T-helper 17 cell (primary cell): ENCODE results near the gene PIGT. TPM values are rescaled to one million over a fixed set of nuclear protein-coding genes. Genes with fewer than 3 reads are reported as not detected.

ENCODE experiments used
- ATAC-seq: fragments of 150-1000 bp; cut with Tn5 transposase; 2 replicates; pipeline ENCODE4 v1.10.0; 2021; ENCODE audit warnings: mild to moderate bottlenecking, moderate library complexity
- DNase-seq, 3 donors: peaks; one replicate each; pipeline versions ENCODE4 v3.0.0 to v3.0.0-alpha.2; 2020 to 2021
- H3K9me3 ChIP-seq: one replicate; pipeline ENCODE4 v1.7.0; 2013; ENCODE audit warnings: low read length, mild to moderate bottlenecking; ENCODE audit not compliant: control insufficient read depth, poor library complexity, severe bottlenecking
- H3K27ac Mint-ChIP-seq: one replicate; pipeline ENCODE4 v1.8.0; 2022; ENCODE audit warnings: mild to moderate bottlenecking, moderate library complexity, mixed read lengths
- H3K27me3 Mint-ChIP-seq: one replicate; pipeline ENCODE4 v1.8.0; 2022; ENCODE audit warnings: mixed read lengths
- H3K36me3 Mint-ChIP-seq: one replicate; pipeline ENCODE4 v1.8.0; 2022; ENCODE audit warnings: low read depth, mixed read lengths
- H3K4me1 Mint-ChIP-seq: one replicate; pipeline ENCODE4 v1.8.0; 2022; ENCODE audit warnings: mild to moderate bottlenecking, mixed read lengths
- H3K4me3 Mint-ChIP-seq: one replicate; pipeline ENCODE4 v1.8.0; 2022; ENCODE audit warnings: mild to moderate bottlenecking, moderate library complexity, mixed read lengths
- total RNA-seq, 4 donors: library from RNA in 2 of 4; stranded (reverse) in 2 of 4; gene quantifications; one replicate each; pipeline ENCODE4 v1.2.3 and lab custom pipeline; 2022 to 2026

The PIGT gene
- total RNA-seq, 2 donors from 2014 or later = 115 to 136 TPM

- Mint-ChIP-seq H3K4me3 (peak overlapping the region; percentile 25), H3K36me3 (peaks cover 5% of the 10 kb centered on the region), H3K27ac (peak overlapping the region; percentile 11), H3K4me1 (peaks cover 12% of the 10 kb centered on the region), H3K27me3 (no peaks in the 10 kb centered on the region)
- no peaks in the 10 kb centered on the region for H3K9me3 ChIP-seq
- no peak for ATAC-seq
- DNase-seq = no peak
Observed at GRCh38 chr20:45423700-45424099, 7.8 kb downstream of the PIGT start.

DNA sequence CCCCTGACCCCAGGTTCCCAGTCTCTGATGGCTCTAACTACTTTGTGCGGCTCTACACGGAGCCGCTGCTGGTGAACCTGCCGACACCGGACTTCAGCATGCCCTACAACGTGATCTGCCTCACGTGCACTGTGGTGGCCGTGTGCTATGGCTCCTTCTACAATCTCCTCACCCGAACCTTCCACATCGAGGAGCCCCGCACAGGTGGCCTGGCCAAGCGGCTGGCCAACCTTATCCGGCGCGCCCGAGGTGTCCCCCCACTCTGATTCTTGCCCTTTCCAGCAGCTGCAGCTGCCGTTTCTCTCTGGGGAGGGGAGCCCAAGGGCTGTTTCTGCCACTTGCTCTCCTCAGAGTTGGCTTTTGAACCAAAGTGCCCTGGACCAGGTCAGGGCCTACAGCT lies 9.6 kb downstream of the PIGT start:
- H3K36me3 Mint-ChIP-seq = no peaks in the 10 kb centered on the region
- H3K4me1 Mint-ChIP-seq = peaks cover 4% of the 10 kb centered on the region
- H3K27ac Mint-ChIP-seq = no peak overlapping the region

GRCh38 chr20:45426320-45427016 lies 10.5 kb downstream of the PIGT start:
- no peak for ATAC-seq
- H3K9me3 ChIP-seq = no peaks in the 10 kb centered on the region
- DNase-seq = no peak
- Mint-ChIP-seq H3K36me3 (peaks cover 2% of the 10 kb centered on the region), H3K27me3 (no peaks in the 10 kb centered on the region), H3K27ac (peak overlapping the region; percentile 41), H3K4me1 (peaks cover 4% of the 10 kb centered on the region), H3K4me3 (no peak overlapping the region)

More for the DNA sequence above, 9.6 kb downstream of the PIGT start:
- no peaks in the 10 kb centered on the region for H3K9me3 ChIP-seq
- no peaks in the 10 kb centered on the region for H3K27me3 Mint-ChIP-seq
- ATAC-seq (no peak), DNase-seq (no peak)
- no peak overlapping the region for H3K4me3 Mint-ChIP-seq

- no peak for DNase-seq
- Mint-ChIP-seq H3K4me3 (peak overlapping the region; percentile 33), H3K36me3 (peaks cover 2% of the 10 kb centered on the region), H3K4me1 (peaks cover 4% of the 10 kb centered on the region), H3K27ac (peak overlapping the region; percentile 41), H3K27me3 (no peaks in the 10 kb centered on the region)
- no peak for ATAC-seq
- H3K9me3 ChIP-seq = no peaks in the 10 kb centered on the region
Observed at GRCh38 chr20:45427236-45428149, 11.6 kb downstream of the PIGT start.

GRCh38 chr20:45429618-45430017 lies 13.7 kb downstream of the PIGT start:
- Mint-ChIP-seq H3K36me3 (peaks cover 2% of the 10 kb centered on the region), H3K27me3 (no peaks in the 10 kb centered on the region), H3K4me3 (no peak overlapping the region), H3K27ac (no peak overlapping the region), H3K4me1 (peaks cover 4% of the 10 kb centered on the region)
- no peaks in the 10 kb centered on the region for H3K9me3 ChIP-seq
- ATAC-seq (no peak), DNase-seq (no peak)

DNA sequence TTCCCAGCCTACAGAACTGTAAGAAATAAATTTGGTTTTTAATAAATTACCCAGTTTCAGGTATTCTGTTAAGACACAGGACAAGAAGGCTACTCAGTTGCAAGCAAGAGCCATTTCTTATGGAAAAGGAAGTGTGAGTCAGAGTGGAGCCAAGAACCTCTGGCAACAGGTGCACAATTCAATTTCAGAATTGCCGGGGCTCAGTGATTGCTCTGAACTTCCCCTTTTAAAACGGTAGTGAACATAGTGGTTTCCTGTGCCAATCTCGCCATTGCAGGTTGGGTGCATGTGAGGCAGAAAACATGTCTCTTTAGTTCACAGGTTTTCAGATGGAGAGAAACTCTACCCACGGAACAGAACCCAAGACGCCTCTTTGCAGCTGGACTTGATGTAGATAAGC lies 16.4 kb downstream of the PIGT start:
- Mint-ChIP-seq H3K4me3 (no peak overlapping the region), H3K4me1 (peaks cover 12% of the 10 kb centered on the region), H3K27me3 (no peaks in the 10 kb centered on the region), H3K27ac (no peak overlapping the region), H3K36me3 (peaks cover 2% of the 10 kb centered on the region)
- no peaks in the 10 kb centered on the region for H3K9me3 ChIP-seq
- ATAC-seq (no peak), DNase-seq (no peak)

- Mint-ChIP-seq H3K27me3 (no peaks in the 10 kb centered on the region), H3K27ac (peak overlapping the region; percentile 11), H3K4me1 (peaks cover 8% of the 10 kb centered on the region), H3K36me3 (peaks cover 2% of the 10 kb centered on the region), H3K4me3 (no peak overlapping the region)
- no peak for ATAC-seq
- H3K9me3 ChIP-seq = no peaks in the 10 kb centered on the region
- DNase-seq = no peak
Observed at GRCh38 chr20:45433316-45433715, 17.4 kb downstream of the PIGT start.

GRCh38 chr20:45433976-45434375 lies 18.0 kb downstream of the PIGT start:
- Mint-ChIP-seq H3K4me3 (no peak overlapping the region), H3K36me3 (peaks cover 2% of the 10 kb centered on the region), H3K27me3 (no peaks in the 10 kb centered on the region), H3K4me1 (peaks cover 8% of the 10 kb centered on the region), H3K27ac (no peak overlapping the region)
- no peak for ATAC-seq
- no peaks in the 10 kb centered on the region for H3K9me3 ChIP-seq
- no peak for DNase-seq

DNA sequence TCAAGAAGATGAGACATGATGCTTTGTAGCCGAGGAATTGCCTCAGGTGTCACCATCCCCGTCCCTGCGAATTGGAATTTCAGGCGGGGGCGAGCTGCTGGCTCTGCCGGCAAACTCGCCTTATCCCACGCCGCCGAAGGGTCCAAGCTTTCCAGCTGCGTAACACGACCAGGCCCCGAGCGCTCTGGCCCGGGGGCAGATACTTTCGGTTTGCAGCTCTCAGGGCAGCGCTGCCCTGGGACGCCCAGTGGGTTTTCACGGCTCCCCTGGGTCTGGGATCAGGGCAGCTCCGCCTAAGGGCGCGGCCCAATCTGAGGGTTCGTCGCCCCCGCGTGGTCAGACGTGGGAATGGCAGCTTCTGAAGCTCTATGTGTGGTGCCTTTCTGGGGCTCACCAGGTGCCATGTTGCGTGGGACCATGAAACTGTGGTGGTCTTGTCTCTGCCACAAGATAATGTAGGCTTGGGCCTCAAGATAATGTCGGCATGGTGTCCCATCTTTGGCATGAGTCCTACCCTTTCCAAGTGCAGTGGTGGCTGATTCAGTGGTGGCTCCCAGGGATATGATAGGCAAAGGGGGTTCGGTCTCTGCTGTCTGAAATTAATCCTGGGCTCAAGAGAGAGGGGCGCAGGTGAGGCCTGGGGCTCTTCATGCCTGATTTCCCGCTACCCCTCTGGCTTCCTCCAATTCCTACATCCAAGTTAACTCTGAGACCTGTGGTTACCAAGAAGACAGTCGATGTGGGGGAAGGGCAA lies 21.0 kb downstream of the PIGT start:
- Mint-ChIP-seq H3K4me3 (peak overlapping the region; percentile 83), H3K4me1 (peaks cover 8% of the 10 kb centered on the region), H3K36me3 (no peaks in the 10 kb centered on the region), H3K27ac (peak overlapping the region; percentile 59), H3K27me3 (no peaks in the 10 kb centered on the region)
- H3K9me3 ChIP-seq = no peaks in the 10 kb centered on the region
- peak; percentile 77 to 83 (median 78) for DNase-seq
- ATAC-seq = peak; percentile 100

DNA sequence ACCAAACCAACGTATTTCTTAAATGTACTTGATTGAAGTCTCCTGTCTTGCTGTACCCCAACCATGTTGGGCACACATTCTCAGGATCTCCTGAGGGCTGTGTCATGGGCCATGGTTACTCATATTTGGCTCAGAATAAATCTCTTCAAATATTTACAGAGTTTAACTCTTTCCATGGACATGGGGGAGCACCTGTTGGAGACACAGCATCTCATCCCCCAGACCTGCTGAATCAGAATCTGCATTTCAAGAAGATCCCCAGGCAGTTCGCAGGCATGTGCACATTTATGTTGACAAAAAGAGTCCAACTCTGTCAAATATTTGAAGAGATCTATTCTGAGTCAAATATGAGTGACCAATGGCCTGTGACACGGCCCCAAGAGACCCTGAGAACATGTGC lies 24.5 kb downstream of the PIGT start:
- no peak overlapping the region for H3K4me3 Mint-ChIP-seq
- H3K36me3 Mint-ChIP-seq = no peaks in the 10 kb centered on the region
- peaks cover 22% of the 10 kb centered on the region for H3K4me1 Mint-ChIP-seq
- no peaks in the 10 kb centered on the region for H3K9me3 ChIP-seq
- H3K27ac Mint-ChIP-seq = no peak overlapping the region
- no peak for DNase-seq
- no peak for ATAC-seq
- peaks cover 20% of the 10 kb centered on the region for H3K27me3 Mint-ChIP-seq

DNA sequence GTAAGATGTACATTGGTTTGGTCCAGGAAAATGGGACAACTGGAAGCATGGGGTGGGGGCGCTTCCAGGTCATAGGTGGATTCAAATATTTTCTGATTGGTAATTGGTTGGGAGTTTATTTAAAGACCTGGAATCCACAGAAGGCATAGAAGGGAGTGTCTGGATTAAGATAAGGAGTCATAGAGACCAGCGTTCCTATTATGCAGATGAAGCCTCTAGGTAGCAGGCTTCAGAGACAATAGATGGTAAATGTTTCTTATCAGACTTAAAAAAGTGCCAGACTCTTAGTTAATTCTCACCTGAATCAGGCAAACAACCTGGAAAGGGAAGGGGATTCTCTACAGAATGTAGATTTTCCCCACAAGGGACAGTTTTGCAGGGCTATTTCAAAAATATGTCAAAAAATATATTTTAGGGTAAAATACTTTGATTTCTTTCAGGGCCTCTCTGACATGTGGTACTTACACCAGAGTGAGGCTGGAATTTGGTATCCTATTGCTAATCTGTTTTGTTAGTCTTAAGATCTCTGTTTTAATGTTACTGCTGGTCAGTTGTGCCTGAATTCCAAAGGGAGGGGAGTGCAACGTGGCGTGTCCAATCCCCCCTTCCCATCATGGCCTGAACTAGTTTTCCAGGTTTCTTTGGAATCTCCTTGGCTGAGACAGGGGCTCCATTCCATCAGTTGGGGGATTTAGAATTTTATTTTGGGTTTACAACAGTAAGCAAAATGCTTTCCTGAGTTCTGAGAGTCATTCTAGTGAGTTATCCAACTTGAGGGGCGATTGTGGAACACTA lies 25.1 kb downstream of the PIGT start:
- Mint-ChIP-seq H3K27ac (no peak overlapping the region), H3K27me3 (peaks cover 27% of the 10 kb centered on the region), H3K4me3 (no peak overlapping the region), H3K4me1 (peaks cover 28% of the 10 kb centered on the region), H3K36me3 (peaks cover 2% of the 10 kb centered on the region)
- H3K9me3 ChIP-seq = no peaks in the 10 kb centered on the region
- ATAC-seq (no peak), DNase-seq (no peak)

GRCh38 chr20:45441746-45442145 lies 25.8 kb downstream of the PIGT start:
- no peaks in the 10 kb centered on the region for H3K9me3 ChIP-seq
- DNase-seq = no peak
- ATAC-seq = no peak
- peaks cover 26% of the 10 kb centered on the region for H3K4me1 Mint-ChIP-seq
- H3K27me3 Mint-ChIP-seq = peaks cover 32% of the 10 kb centered on the region
- no peak overlapping the region for H3K4me3 Mint-ChIP-seq
- no peak overlapping the region for H3K27ac Mint-ChIP-seq
- H3K36me3 Mint-ChIP-seq = peaks cover 2% of the 10 kb centered on the region
